ENCODE measurements around the gene TFAP2E. TPM values are rescaled to one million over a fixed set of nuclear protein-coding genes. Genes with fewer than 3 reads are reported as not detected.

TFAP2E gene
- total RNA-seq, 1 donor from 2014 or later: 0.17 TPM

Other genes starting within 250 kb of the TFAP2E start
- 62.2 and 80.5 TPM in 2 replicates for gene KIAA0319L, start 15.9 kb upstream of the TFAP2E start, total RNA-seq
- 11.9 and 23.1 TPM in 2 replicates for gene NCDN, start 15.5 kb upstream of the TFAP2E start, total RNA-seq
- gene PSMB2, start 68.2 kb downstream of the TFAP2E start, total RNA-seq: 16.0 and 41.0 TPM in 2 replicates
- gene C1orf216, start 145.6 kb downstream of the TFAP2E start, total RNA-seq: 18.2 and 25.2 TPM in 2 replicates
- 8.7 and 32.5 TPM in 2 replicates for gene CLSPN, start 196.7 kb downstream of the TFAP2E start, total RNA-seq
- gene AGO4, start 234.7 kb downstream of the TFAP2E start, total RNA-seq: 24.3 and 29.3 TPM in 2 replicates

All from dermis blood vessel endothelial cell (primary cell).